COLO829 (cell line): ENCODE data around the gene ACTL6B.
A peak's percentile ranks its signal among the peaks of the same experiment; 100 is the strongest.

Source experiments
- DNase-seq: peaks from one replicate; pipeline ENCODE4 v3.0.0; 2012; ENCODE audit warnings: low spot score

The ACTL6B gene

DNA sequence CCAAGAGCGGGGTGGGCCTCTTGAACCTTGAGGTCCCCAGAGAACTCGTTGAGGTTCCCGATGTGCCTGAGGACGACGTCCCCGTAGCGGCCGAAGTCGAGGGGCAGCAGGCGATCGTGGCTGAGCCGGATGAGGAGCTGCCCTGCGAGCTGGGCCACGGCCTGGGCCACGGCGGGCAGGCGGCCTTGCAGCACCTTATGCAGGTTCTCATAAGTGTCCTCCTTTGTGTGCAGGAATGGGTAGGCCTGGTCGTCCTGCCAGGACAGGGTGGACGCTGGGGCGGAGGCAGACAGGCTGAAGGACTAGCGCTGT lies 29.1 kb downstream of the ACTL6B start:
- no peak for DNase-seq

- peak; percentile 99 for DNase-seq
Measured at GRCh38 chr7:100626530-100627237, 29.6 kb downstream of the ACTL6B start.

DNA sequence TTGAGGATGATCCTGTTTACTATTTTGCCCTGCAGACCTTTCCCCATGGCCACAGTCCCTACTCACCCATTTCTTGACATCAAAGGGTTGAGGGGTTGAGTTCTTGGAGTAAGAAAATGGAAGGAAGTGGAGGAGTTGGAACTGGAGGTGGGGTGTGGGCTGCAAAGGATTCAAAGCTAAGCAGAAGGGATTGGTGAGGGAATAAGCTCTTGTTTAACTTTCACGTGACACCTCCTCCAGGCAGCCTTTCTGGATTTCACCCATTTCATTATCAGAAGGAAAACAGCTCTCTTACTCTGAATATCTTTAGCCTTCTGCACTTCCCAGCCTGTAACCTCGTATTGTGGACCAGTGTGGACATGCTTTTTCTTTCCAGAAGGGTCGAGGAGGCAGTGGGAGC lies 30.2 kb downstream of the ACTL6B start:
- DNase-seq: no peak

- no peak for DNase-seq
Measured at GRCh38 chr7:100623951-100624824, 32.1 kb downstream of the ACTL6B start.

DNA sequence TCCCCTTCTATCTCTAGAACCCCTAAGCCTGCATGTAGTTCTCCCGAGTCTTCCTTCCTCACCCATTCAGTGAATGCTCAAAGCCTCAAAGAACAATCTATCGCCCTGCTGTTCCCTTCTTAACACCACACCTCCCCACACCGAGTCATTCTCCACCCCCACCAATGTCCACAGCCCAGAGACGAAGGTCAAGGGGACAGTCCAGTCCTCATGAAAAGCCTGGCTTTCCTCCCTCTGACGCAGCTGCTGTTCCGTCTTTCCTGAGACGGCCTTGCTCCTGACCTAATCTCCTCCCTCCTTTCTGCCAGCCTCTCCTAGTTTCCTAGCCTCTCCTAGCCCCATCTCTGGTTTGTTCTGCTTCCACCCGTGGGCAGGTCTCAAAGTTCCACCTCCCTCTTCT lies 34.7 kb downstream of the ACTL6B start:
- no peak for DNase-seq

GRCh38 chr7:100620804-100621203 lies 35.4 kb downstream of the ACTL6B start:
- DNase-seq: no peak

GRCh38 chr7:100620239-100620638 lies 36.0 kb downstream of the ACTL6B start:
- no peak for DNase-seq

DNA sequence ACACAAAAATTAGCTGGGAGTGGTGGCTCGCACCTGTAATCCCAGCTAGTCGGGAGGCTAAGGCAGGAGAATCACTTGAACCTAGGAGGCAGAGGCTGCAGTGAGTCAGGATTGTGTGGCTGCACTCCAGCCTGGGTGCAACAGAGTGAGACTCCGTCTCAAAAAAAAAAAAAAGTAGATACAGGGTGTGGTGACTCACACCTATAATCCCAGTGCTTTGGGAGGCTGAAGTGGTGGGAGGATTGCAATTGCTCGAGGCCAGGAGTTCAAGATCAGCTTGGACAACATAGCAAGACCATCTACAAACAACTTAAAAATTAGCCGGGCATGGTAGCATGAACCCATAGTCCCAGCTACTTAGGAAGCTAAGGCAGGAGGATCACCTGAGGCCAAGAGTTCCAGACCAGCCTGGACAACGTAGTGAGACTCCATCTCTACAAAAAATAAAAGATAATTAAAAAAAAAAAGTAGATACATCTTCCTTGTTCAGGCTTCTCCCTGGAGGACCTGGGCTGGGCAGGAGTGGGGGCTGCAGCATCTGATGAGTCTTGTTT lies 41.9 kb downstream of the ACTL6B start:
- no peak for DNase-seq

DNA sequence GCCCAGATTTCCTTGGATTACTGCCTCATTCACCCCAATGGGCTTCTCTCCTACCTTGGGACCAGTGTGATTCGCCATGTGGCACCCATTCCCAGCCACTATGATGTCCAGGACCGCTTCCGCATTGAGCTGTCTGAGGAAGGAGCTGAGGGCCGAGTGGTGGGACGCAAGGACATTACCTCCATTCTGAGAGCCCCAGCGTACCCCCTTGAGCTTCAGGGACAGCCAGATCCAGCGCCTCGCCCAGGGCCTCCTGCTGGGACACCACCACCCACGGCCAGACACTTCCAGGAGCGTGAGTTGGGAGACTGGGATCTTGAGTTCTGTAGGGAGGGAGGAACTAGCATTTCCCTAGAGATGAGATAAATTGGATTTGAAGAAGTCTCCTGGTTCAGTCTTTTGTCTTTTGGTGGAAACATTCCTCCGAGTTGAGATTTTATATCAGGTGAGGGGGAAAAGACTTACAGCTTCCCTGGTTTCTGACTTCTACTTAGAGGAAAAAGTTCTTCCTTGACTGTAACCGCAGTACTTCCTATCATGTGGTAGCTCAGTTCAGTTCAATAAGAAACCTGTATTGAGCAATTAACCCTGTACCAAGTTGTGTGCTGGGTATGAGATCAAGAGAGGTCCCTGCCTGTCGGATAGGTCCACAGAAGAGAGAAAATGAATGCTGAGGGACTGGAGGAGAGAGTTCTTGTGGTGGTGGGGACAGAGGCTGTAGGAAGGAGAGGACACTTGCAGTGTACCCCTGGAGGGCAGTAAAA lies 42.7 kb downstream of the ACTL6B start:
- no peak for DNase-seq

- DNase-seq: no peak
Measured at GRCh38 chr7:100612730-100613390, 43.4 kb downstream of the ACTL6B start.

GRCh38 chr7:100611983-100612729 lies 44.1 kb downstream of the ACTL6B start, which contains the start of gene MOSPD3:
Gene MOSPD3, plus strand, starts transcription at chr7:100612540. Its CDS starts 252 bp downstream, at chr7:100612792.
- peak; percentile 100 for DNase-seq

DNA sequence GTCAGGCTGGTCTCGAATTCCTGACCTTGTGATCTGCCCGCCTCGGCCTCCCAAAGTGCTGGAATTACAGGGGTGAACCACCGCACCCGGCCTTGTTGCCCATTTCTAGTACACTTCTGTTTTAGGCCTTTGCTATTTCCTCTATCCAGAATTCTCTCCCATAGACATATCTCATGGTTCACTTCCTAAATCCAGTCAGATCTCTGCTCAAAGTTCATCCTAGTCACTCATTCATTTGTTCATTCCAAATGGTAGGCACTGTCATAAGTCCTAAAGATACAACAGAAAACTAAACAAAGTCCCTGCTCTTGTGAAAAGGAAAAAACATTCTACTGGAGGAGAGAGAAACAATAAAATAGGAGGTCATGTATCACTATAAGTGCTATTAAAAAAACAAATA lies 46.3 kb downstream of the ACTL6B start:
- no peak for DNase-seq

GRCh38 chr7:100607111-100607510 lies 49.1 kb downstream of the ACTL6B start:
- no peak for DNase-seq

DNA sequence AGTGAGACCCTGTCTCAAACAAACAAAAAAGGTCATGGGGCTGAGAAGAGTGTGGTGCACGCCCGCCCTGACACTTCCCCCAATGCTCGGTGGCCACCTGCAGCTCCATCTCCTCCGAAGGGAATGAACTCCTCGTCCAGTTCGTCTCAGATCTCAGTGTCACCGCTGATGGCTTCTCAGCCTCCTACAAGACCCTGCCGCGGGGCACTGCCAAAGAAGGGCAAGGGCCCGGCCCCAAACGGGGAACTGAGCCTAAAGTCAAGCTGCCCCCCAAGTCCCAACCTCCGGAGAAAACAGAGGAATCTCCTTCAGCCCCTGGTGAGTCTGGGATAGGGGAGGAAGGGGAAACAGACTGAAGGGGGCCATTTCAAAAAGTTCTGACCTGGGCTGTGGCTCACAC lies 49.9 kb downstream of the ACTL6B start:
- DNase-seq: no peak

GRCh38 chr7:100604976-100605911 lies 51.0 kb downstream of the ACTL6B start:
- DNase-seq: no peak

- peak; percentile 70 for DNase-seq
Measured at GRCh38 chr7:100604028-100604975, 51.9 kb downstream of the ACTL6B start.

- no peak for DNase-seq
Measured at GRCh38 chr7:100603726-100604027, 52.6 kb downstream of the ACTL6B start.

- no peak for DNase-seq
Measured at GRCh38 chr7:100602889-100603725, 53.1 kb downstream of the ACTL6B start.
